Measurements from ENCODE around the gene PCSK4. TPM values are rescaled to one million over a fixed set of nuclear protein-coding genes. Genes with fewer than 3 reads are reported as not detected.
A peak's percentile ranks its signal among the peaks of the same experiment; 100 is the strongest.

The PCSK4 gene
- total RNA-seq, 1 experiment from 2014 or later, result 9.1 TPM

DNA sequence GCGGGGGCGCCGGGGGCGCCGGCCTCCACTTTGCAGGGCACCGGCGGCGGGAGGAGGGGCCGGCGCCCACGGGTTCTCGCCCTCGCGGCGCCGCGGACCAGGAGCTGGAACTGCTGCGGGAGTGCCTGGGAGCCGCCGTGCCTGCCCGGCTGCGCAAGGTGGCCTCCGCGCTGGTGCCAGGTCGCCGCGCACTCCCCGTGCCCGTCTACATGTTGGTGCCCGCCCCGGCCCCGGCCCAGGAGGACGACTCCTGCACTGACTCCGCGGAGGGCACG is 23.0 kb downstream of the PCSK4 start:
- H3K4ac ChIP-seq (ENCODE audit: low read depth, low read length), result no peak overlapping the region
- H2AK5ac ChIP-seq (ENCODE audit: insufficient read length, low read length), result no peak overlapping the region
- H2BK12ac ChIP-seq (ENCODE audit: insufficient read length, low read depth, low read length), result no peak overlapping the region
- H2BK15ac ChIP-seq (ENCODE audit: low read depth, low read length), result no peak overlapping the region
- Mint-ChIP-seq H3K4me3 (no peak overlapping the region), H3K36me3 (ENCODE audit: insufficient read depth in 1 of 3, low read depth in 3 of 3) (no peaks in the 10 kb centered on the region), H3K9me3 (no peaks in the 10 kb centered on the region), H3K27ac (no peak overlapping the region), H3K27me3 (ENCODE audit: low read depth) (peaks cover 83% of the 10 kb centered on the region), H3K4me1 (peaks cover 2 to 8% of the 10 kb centered on the region in 2 experiments; a peak in 3 of 4 replicates)
- no peaks in the 10 kb centered on the region for H3K79me2 ChIP-seq (ENCODE audit: insufficient read depth, low read length)
- H3K9me3 ChIP-seq (ENCODE audit: control insufficient read depth, low read depth, low read length), result no peaks in the 10 kb centered on the region
- H3K79me1 ChIP-seq (ENCODE audit: insufficient read depth, low read depth, low read length, poor library complexity, severe bottlenecking), result no peaks in the 10 kb centered on the region
- H3T11ph ChIP-seq (ENCODE audit: low read length), result no peak overlapping the region
- H3K56ac ChIP-seq (ENCODE audit: insufficient read length, low read depth, low read length), result no peak overlapping the region
- no peak overlapping the region for H2BK120ac ChIP-seq (ENCODE audit: low read depth, low read length, poor library complexity, severe bottlenecking)
- H4K91ac ChIP-seq (ENCODE audit: insufficient read length, low read depth, low read length), result no peak overlapping the region
- no CpG with 5 or more reads among the region's 36 CpGs for WGBS (ENCODE audit: extremely low coverage, insufficient read length, low lambda C conversion rate)
- H2AFZ ChIP-seq (ENCODE audit: low read length), result no peak overlapping the region
- H3K23me2 ChIP-seq (ENCODE audit: insufficient read length, low read depth, low read length, poor library complexity, severe bottlenecking), result peaks cover 9% of the 10 kb centered on the region
- no peak for DNase-seq
- H3K4me2 ChIP-seq (ENCODE audit: insufficient read depth, insufficient read length, low read length), result peak overlapping the region; percentile 26
- no peak overlapping the region for H3K14ac ChIP-seq (ENCODE audit: insufficient read depth, low read length)
- H3K18ac ChIP-seq (ENCODE audit: insufficient read length, low read depth, low read length), result no peak overlapping the region
- H4K20me1 ChIP-seq (ENCODE audit: control insufficient read depth, insufficient read depth, insufficient read length), result peaks cover 3% of the 10 kb centered on the region
- H3K4me1 ChIP-seq (ENCODE audit: insufficient read depth, low read length), result no peaks in the 10 kb centered on the region
- TF ChIP-seq, protein P1, sequence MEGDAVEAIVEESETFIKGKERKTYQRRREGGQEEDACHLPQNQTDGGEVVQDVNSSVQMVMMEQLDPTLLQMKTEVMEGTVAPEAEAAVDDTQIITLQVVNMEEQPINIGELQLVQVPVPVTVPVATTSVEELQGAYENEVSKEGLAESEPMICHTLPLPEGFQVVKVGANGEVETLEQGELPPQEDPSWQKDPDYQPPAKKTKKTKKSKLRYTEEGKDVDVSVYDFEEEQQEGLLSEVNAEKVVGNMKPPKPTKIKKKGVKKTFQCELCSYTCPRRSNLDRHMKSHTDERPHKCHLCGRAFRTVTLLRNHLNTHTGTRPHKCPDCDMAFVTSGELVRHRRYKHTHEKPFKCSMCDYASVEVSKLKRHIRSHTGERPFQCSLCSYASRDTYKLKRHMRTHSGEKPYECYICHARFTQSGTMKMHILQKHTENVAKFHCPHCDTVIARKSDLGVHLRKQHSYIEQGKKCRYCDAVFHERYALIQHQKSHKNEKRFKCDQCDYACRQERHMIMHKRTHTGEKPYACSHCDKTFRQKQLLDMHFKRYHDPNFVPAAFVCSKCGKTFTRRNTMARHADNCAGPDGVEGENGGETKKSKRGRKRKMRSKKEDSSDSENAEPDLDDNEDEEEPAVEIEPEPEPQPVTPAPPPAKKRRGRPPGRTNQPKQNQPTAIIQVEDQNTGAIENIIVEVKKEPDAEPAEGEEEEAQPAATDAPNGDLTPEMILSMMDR (conservative IDR thresholded peaks at IDR 0.05), result no peak
- no peak overlapping the region for H3K23ac ChIP-seq (ENCODE audit: insufficient read length, low read depth, low read length)
- H3K27me3 ChIP-seq (ENCODE audit: insufficient read depth, low read length), result peaks cover 61% of the 10 kb centered on the region
- H4K5ac ChIP-seq (ENCODE audit: insufficient read length, low read depth, low read length), result no peak overlapping the region
- no peak overlapping the region for H4K8ac ChIP-seq (replicated peaks; ENCODE audit: insufficient read length, low read depth, low read length)
- no peak overlapping the region for H2BK20ac ChIP-seq (ENCODE audit: low read depth, low read length, poor library complexity, severe bottlenecking)
- H2BK5ac ChIP-seq (ENCODE audit: insufficient read length, low read length), result no peak overlapping the region
- no peak overlapping the region for H3K9ac ChIP-seq (ENCODE audit: extremely low read depth, insufficient read length, low read length)
- no peak overlapping the region for H3K27ac ChIP-seq (ENCODE audit: insufficient read length, low read depth, low read length)
